H1 (cell line): ENCODE measurements around the gene MYO18A. TPM values are rescaled to one million over a fixed set of nuclear protein-coding genes. Genes with fewer than 3 reads are reported as not detected.

Source experiments
- CTCF ChIA-PET: fragments of 300-600 bp; sonication (Branson Sonifier 250); formaldehyde crosslinking; loops from one replicate; lab custom pipeline; 2021; ENCODE audit not compliant: partially characterized antibody; lab: Charles Lee
- POLR2A ChIA-PET: fragments of 300-600 bp; sonication (Branson Sonifier 250); formaldehyde crosslinking; loops from one replicate; lab custom pipeline; 2021; ENCODE audit warnings: inconsistent platforms; ENCODE audit not compliant: partially characterized antibody; lab: Charles Lee
- DNase-seq, 2 experiments: peaks; one replicate each; pipeline versions ENCODE4 v3.0.0 to v3.0.0-alpha.2; 2010 to 2022; ENCODE audit warnings: low spot score in 2 of 2, low read depth in 1 of 2, mixed read lengths in 1 of 2
- FAIRE-seq: peaks from 2 replicates; lab custom pipeline; 2011; peaks lifted over from hg19 to GRCh38; lab: Jason Lieb, UNC
- H2AFZ ChIP-seq: 2 replicates; pipeline ENCODE4 v1.8.1; 2012; ENCODE audit warnings: low read length, inconsistent platforms
- H2AK5ac ChIP-seq: 2 replicates; pipeline ENCODE4 v1.6.1; 2013; ENCODE audit warnings: low read depth, low read length
- H2BK120ac ChIP-seq: replicated peaks from 2 replicates; pipeline ENCODE3; 2013; ENCODE audit warnings: low read depth, low read length, inconsistent platforms
- H2BK12ac ChIP-seq: 2 replicates; pipeline ENCODE4 v1.6.1; 2013; ENCODE audit warnings: low read depth, low read length
- H2BK15ac ChIP-seq: 2 replicates; pipeline ENCODE4 v1.6.1; 2013; ENCODE audit warnings: low read length
- H2BK20ac ChIP-seq: 2 replicates; pipeline ENCODE4 v1.6.1; 2013; ENCODE audit warnings: low read length
- H2BK5ac ChIP-seq: 2 replicates; pipeline ENCODE4 v1.6.1; 2013; ENCODE audit warnings: low read depth, low read length
- H3K14ac ChIP-seq: 2 replicates; pipeline ENCODE4 v1.6.1; 2013; ENCODE audit warnings: inconsistent platforms; ENCODE audit not compliant: insufficient read length
- H3K18ac ChIP-seq: 2 replicates; pipeline ENCODE4 v1.6.1; 2013; ENCODE audit warnings: low read length; ENCODE audit errors: extremely low read depth
- H3K23ac ChIP-seq: 2 replicates; pipeline ENCODE4 v1.6.1; 2013; ENCODE audit warnings: inconsistent platforms; ENCODE audit not compliant: insufficient read length
- H3K23me2 ChIP-seq: 2 replicates; pipeline ENCODE4 v1.6.1; 2013; ENCODE audit warnings: low read depth, low read length
- H3K27ac ChIP-seq: 2 replicates; pipeline ENCODE4 v1.6.1; 2011; ENCODE audit warnings: low read depth, low read length, inconsistent platforms
- H3K27me3 ChIP-seq, 4 experiments: replicated peaks in 1 of 4; 1 replicate in 1 of 4; 2 replicates in 3 of 4; pipeline versions ENCODE4 v1.6.1 to v1.8.1; 2011 to 2013; ENCODE audit warnings: low read length in 3 of 4, mild to moderate bottlenecking in 3 of 4, inconsistent platforms in 2 of 4, mixed read lengths in 2 of 4, moderate library complexity in 1 of 4; ENCODE audit not compliant: control insufficient read depth in 3 of 4, insufficient read depth in 3 of 4; ENCODE audit errors: extremely low read depth in 1 of 4
- H3K36me3 ChIP-seq, 4 experiments: 2 replicates each; pipeline versions ENCODE4 v1.6.1 to v1.8.1; 2011 to 2013; ENCODE audit warnings: mild to moderate bottlenecking in 4 of 4, low read length in 3 of 4, moderate library complexity in 2 of 4, control low read depth in 1 of 4, inconsistent platforms in 1 of 4; ENCODE audit not compliant: insufficient read depth in 4 of 4, control insufficient read depth in 2 of 4
- H3K4ac ChIP-seq: replicated peaks from 2 replicates; pipeline ENCODE3; 2013; ENCODE audit warnings: low read length, low read depth, mixed read lengths, inconsistent platforms; ENCODE audit not compliant: insufficient read length
- H3K4me1 ChIP-seq, 4 experiments: replicated peaks in 1 of 4; 1 replicate in 1 of 4; 2 replicates in 3 of 4; pipeline versions ENCODE4 v1.6.1 to v1.8.1; 2011 to 2013; ENCODE audit warnings: low read length in 3 of 4, inconsistent platforms in 2 of 4, mixed read lengths in 1 of 4; ENCODE audit not compliant: insufficient read depth in 4 of 4, control insufficient read depth in 3 of 4
- H3K4me2 ChIP-seq, 2 experiments: 2 replicates each; pipeline versions ENCODE4 v1.6.1 to v1.8.1; 2011 to 2013; ENCODE audit warnings: low read depth in 2 of 2, low read length in 2 of 2, control low read depth in 1 of 2, inconsistent platforms in 1 of 2, mild to moderate bottlenecking in 1 of 2; ENCODE audit not compliant: insufficient read depth in 1 of 2
- H3K4me3 ChIP-seq, 4 experiments: fragments of 200-600, 300-600 bp in 1 of 4; sonication (generic), shearing (Covaris generic), sonication (Bioruptor Twin) in 1 of 4; 2 replicates each; pipeline versions ENCODE4 v1.5.1 to v1.8.1; 2011 to 2016; ENCODE audit warnings: low read length in 4 of 4, low read depth in 3 of 4, control low read depth in 2 of 4, inconsistent platforms in 2 of 4, mild to moderate bottlenecking in 2 of 4, mixed read lengths in 1 of 4, moderate library complexity in 1 of 4; ENCODE audit not compliant: insufficient read depth in 2 of 4; ENCODE audit errors: extremely low read depth in 1 of 4
- H3K56ac ChIP-seq: replicated peaks from 2 replicates; pipeline ENCODE3; 2013; ENCODE audit warnings: low read depth, mild to moderate bottlenecking, mixed read lengths, low read length, inconsistent platforms; ENCODE audit not compliant: insufficient read length
- H3K79me1 ChIP-seq: 2 replicates; pipeline ENCODE4 v1.6.1; 2013; ENCODE audit warnings: low read depth, low read length, control low read depth
- H3K79me2 ChIP-seq, 2 experiments: 2 replicates each; pipeline versions ENCODE4 v1.6.1 to v1.8.1; 2012 to 2013; ENCODE audit warnings: low read length in 2 of 2, mild to moderate bottlenecking in 2 of 2, inconsistent platforms in 1 of 2; ENCODE audit not compliant: insufficient read depth in 2 of 2, control insufficient read depth in 1 of 2
- H3K9ac ChIP-seq, 4 experiments: replicated peaks in 1 of 4; 1 replicate in 1 of 4; 2 replicates in 3 of 4; pipeline versions ENCODE4 v1.6.1 to v1.8.1; 2011 to 2013; ENCODE audit warnings: low read depth in 3 of 4, low read length in 3 of 4, control low read depth in 2 of 4, mild to moderate bottlenecking in 2 of 4, moderate library complexity in 2 of 4, inconsistent platforms in 1 of 4; ENCODE audit errors: extremely low read depth in 1 of 4
- H3K9me3 ChIP-seq, 2 experiments: 2 replicates each; pipeline versions ENCODE4 v1.6.1 to v1.8.1; 2012 to 2013; ENCODE audit warnings: mild to moderate bottlenecking in 2 of 2, moderate library complexity in 2 of 2, control low read depth in 1 of 2, inconsistent platforms in 1 of 2, low read depth in 1 of 2, low read length in 1 of 2, mixed read lengths in 1 of 2; ENCODE audit not compliant: insufficient read depth in 2 of 2
- H4K20me1 ChIP-seq, 2 experiments: replicated peaks in 1 of 2; 2 replicates each; pipeline versions ENCODE3 to v1.8.1; 2011 to 2013; ENCODE audit warnings: inconsistent platforms in 2 of 2, low read length in 2 of 2, mild to moderate bottlenecking in 1 of 2; ENCODE audit not compliant: insufficient read depth in 2 of 2, control insufficient read depth in 1 of 2
- H4K5ac ChIP-seq: 2 replicates; pipeline ENCODE4 v1.6.1; 2013; ENCODE audit warnings: low read length, low read depth, mixed read lengths, inconsistent platforms; ENCODE audit not compliant: insufficient read length
- H4K8ac ChIP-seq: 2 replicates; pipeline ENCODE4 v1.8.0; 2013; ENCODE audit warnings: mild to moderate bottlenecking, moderate library complexity, low read length, inconsistent platforms; ENCODE audit not compliant: insufficient read depth; ENCODE audit errors: extremely low read depth
- H4K91ac ChIP-seq: replicated peaks from 2 replicates; pipeline ENCODE3; 2013; ENCODE audit warnings: low read length, mixed read lengths, inconsistent platforms; ENCODE audit not compliant: insufficient read length
- EZH2 ChIP-seq: fragments of 200-600 bp; sonication (generic); IDR thresholded peaks from 2 replicates; pipeline ENCODE4 v1.7.1; 2012; ENCODE audit warnings: low read depth, mild to moderate bottlenecking, moderate library complexity, low read length, inconsistent platforms; ENCODE audit not compliant: severe bottlenecking
- JUN ChIP-seq: IDR thresholded peaks from 2 replicates; pipeline ENCODE4 v1.6.1; 2011; ENCODE audit warnings: low read depth, mild to moderate bottlenecking, improper control_type of control experiment, low read length
- RAD21 ChIP-seq, 2 experiments: IDR thresholded peaks in 1 of 2; conservative IDR thresholded peaks in 1 of 2; 2 replicates each; pipeline ENCODE4 v1.6.1; 2011; ENCODE audit warnings: low read depth in 2 of 2, low read length in 2 of 2, improper control_type of control experiment in 1 of 2, inconsistent platforms in 1 of 2, mild to moderate bottlenecking in 1 of 2, moderate library complexity in 1 of 2
- SIX5 ChIP-seq: IDR thresholded peaks from 2 replicates; pipeline ENCODE4 v1.6.1; 2011; ENCODE audit warnings: mild to moderate bottlenecking, low read depth, low read length
- SP1 ChIP-seq: IDR thresholded peaks from 2 replicates; pipeline ENCODE4 v1.6.1; 2011; ENCODE audit warnings: low read depth, low read length
- SP2 ChIP-seq: IDR thresholded peaks from 2 replicates; pipeline ENCODE4 v1.6.1; 2012; ENCODE audit warnings: mild to moderate bottlenecking, low read length, inconsistent platforms
- SRF ChIP-seq: IDR thresholded peaks from 2 replicates; pipeline ENCODE4 v1.6.1; 2011; ENCODE audit warnings: mild to moderate bottlenecking, low read depth, low read length, moderate library complexity
- WGBS, 2 experiments: shearing (Covaris generic) in 1 of 2; methylation state at CpG; one replicate each; pipeline versions ENCODE4 v1.1.6 to v1.1.7; 2013 to 2015; ENCODE audit warnings: low lambda C conversion rate in 2 of 2, mixed read lengths in 2 of 2, inconsistent platforms in 1 of 2, low coverage in 1 of 2, missing lambda C conversion rate in 1 of 2; ENCODE audit not compliant: insufficient replicate concordance in 2 of 2, insufficient coverage in 1 of 2, insufficient read length in 1 of 2; ENCODE audit errors: extremely low coverage in 1 of 2, missing lambda C conversion rate in 1 of 2; 5-methylcytosine and 5-hydroxymethylcytosine counted together
- polyA plus RNA-seq, 7 experiments: library from polyadenylated mRNA; depleted of rRNA in 3 of 7; stranded (reverse) in 5 of 7; unstranded in 2 of 7; fragments of >200 nt in 5 of 7; fragments of 200-250 nt in 2 of 7; gene quantifications; 1 replicate in 5 of 7; 2 replicates in 1 of 7; 4 replicates in 1 of 7; pipeline versions ENCODE4 v1.2.1 to v1.2.3, GENCODE V29; 2011 to 2013; ENCODE audit warnings: missing spikeins in 2 of 7, mixed read lengths in 2 of 7
- total RNA-seq: library from RNA; stranded (reverse); fragmentation: NEBNext Ultra II Directional; extraction: Animal tissue kit (Norgen Biotek cat#: 25700); gene quantifications from 2 replicates; pipeline ENCODE4 v1.2.1, GENCODE V29; 2021
- TF ChIP-seq, protein P1 (sequence below), 3 experiments: IDR thresholded peaks; 1 replicate in 2 of 3; 2 replicates in 1 of 3; pipeline versions ENCODE4 v1.5.1 to v1.6.1; 2011; ENCODE audit warnings: low read length in 3 of 3, mild to moderate bottlenecking in 3 of 3, inconsistent platforms in 2 of 3, low read depth in 1 of 3, moderate library complexity in 1 of 3; ENCODE audit not compliant: insufficient read depth in 1 of 3; ENCODE audit errors: control extremely low read depth in 1 of 3
- TF ChIP-seq, protein P2 (sequence below): IDR thresholded peaks from 2 replicates; pipeline ENCODE4 v1.6.1; 2011; ENCODE audit warnings: low read length, improper control_type of control experiment

The MYO18A gene
- total and polyA plus RNA-seq, 2 of the 8 experiments (the other 6 are each of a cell fraction or from before 2014, with no cell fraction given) = 7.6 to 43.8 TPM

DNA sequence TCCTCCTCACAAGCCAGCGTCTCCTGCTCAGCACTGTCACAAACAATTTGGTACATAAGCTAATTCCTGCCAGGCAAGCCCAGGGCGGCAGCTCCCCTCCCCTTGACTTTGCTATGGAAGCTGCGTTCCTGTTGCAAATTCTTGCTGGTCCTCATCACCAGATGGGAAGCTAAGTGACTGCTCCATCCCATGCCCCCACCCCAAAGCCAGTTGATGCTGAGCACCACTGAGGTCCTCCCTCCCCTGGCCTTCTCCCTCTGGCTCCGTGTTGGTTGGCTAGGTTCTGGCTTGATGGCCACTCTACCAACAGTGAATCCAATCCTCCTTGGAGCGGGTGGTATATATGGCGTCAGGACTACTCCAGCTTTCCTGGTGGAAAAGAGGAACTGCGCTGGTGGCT lies 102.9 kb downstream of the MYO18A start:
- 91% methylated on average over 7 of the region's 7 CpGs; no CpG with 5 or more reads in 1 of the 2 experiments for WGBS, 2 experiments
- no peak for TF ChIP-seq RAD21 (IDR thresholded peaks at IDR 0.05 in 1 of 2, conservative IDR thresholded peaks at IDR 0.05 in 1 of 2; ENCODE audit: low read depth in 2 of 2, low read length in 2 of 2)
- no peak for TF ChIP-seq SP2
- TF ChIP-seq EZH2 = no peak
- no peak for TF ChIP-seq SRF
- TF ChIP-seq SP1 = no peak
- TF ChIP-seq, protein P1, sequence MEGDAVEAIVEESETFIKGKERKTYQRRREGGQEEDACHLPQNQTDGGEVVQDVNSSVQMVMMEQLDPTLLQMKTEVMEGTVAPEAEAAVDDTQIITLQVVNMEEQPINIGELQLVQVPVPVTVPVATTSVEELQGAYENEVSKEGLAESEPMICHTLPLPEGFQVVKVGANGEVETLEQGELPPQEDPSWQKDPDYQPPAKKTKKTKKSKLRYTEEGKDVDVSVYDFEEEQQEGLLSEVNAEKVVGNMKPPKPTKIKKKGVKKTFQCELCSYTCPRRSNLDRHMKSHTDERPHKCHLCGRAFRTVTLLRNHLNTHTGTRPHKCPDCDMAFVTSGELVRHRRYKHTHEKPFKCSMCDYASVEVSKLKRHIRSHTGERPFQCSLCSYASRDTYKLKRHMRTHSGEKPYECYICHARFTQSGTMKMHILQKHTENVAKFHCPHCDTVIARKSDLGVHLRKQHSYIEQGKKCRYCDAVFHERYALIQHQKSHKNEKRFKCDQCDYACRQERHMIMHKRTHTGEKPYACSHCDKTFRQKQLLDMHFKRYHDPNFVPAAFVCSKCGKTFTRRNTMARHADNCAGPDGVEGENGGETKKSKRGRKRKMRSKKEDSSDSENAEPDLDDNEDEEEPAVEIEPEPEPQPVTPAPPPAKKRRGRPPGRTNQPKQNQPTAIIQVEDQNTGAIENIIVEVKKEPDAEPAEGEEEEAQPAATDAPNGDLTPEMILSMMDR (IDR thresholded peaks at IDR 0.05; ENCODE audit: control extremely low read depth in 1 of 3, insufficient read depth in 1 of 3, low read depth in 1 of 3, low read length in 3 of 3) = no peak
- no peak for TF ChIP-seq SIX5
- TF ChIP-seq, protein P2, sequence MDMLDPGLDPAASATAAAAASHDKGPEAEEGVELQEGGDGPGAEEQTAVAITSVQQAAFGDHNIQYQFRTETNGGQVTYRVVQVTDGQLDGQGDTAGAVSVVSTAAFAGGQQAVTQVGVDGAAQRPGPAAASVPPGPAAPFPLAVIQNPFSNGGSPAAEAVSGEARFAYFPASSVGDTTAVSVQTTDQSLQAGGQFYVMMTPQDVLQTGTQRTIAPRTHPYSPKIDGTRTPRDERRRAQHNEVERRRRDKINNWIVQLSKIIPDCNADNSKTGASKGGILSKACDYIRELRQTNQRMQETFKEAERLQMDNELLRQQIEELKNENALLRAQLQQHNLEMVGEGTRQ = no peak
- no peak for TF ChIP-seq JUN

More for the DNA sequence above, 102.9 kb downstream of the MYO18A start:
- peaks cover 0 to 13% (median 5%) of the 10 kb centered on the region in 4 experiments; a peak in 4 of 8 replicates for H3K36me3 ChIP-seq
- peak overlapping the region; percentile 69; the same call in 1 of the 2 replicates for H2BK5ac ChIP-seq
- H4K8ac ChIP-seq = peak overlapping the region; percentile 38
- H2BK12ac ChIP-seq = 0 out of 2 replicates have a peak overlapping the region, but pooled peaks have one; percentile 78
- no peak overlapping the region for H3K56ac ChIP-seq
- H3K79me1 ChIP-seq = no peaks in the 10 kb centered on the region
- peak overlapping the region; percentile 28 for H3K18ac ChIP-seq
- no peak overlapping the region for H3K9ac ChIP-seq
- peak overlapping the region; percentile 23 for H4K5ac ChIP-seq
- H3K14ac ChIP-seq = no peak overlapping the region
- no peak for DNase-seq
- no peaks in the 10 kb centered on the region for H4K20me1 ChIP-seq
- H2BK15ac ChIP-seq = 0 out of 2 replicates have a peak overlapping the region, but pooled peaks have one; percentile 20
- peak overlapping the region; percentile 25 for H4K91ac ChIP-seq
- H3K27ac ChIP-seq = peak overlapping the region; percentile 41; the same call in 1 of the 2 replicates
- H3K79me2 ChIP-seq = no peaks in the 10 kb centered on the region
- H3K4ac ChIP-seq = peak overlapping the region; percentile 72
- H3K23ac ChIP-seq = no peak overlapping the region
- no peak for FAIRE-seq
- H3K27me3 ChIP-seq = no peaks in the 10 kb centered on the region
- peaks cover 8 to 24% (median 18%) of the 10 kb centered on the region in 4 experiments for H3K4me1 ChIP-seq
- H3K4me2 ChIP-seq = no peak overlapping the region
- H2BK20ac ChIP-seq = peak overlapping the region; percentile 89; the same call in 1 of the 2 replicates
- CTCF ChIA-PET = interaction anchor here (0.9 to 4.7 kb wide), 6 partner anchors 18 to 113 kb away, joined by 3 to 30 read pairs (median 4); no protein-coding TSS in a partner anchor
- no peak overlapping the region for H2AFZ ChIP-seq
- H3K9me3 ChIP-seq = no peaks in the 10 kb centered on the region
- H3K23me2 ChIP-seq = no peaks in the 10 kb centered on the region
- no peak overlapping the region for H3K4me3 ChIP-seq
- peak overlapping the region; percentile 3 for H2BK120ac ChIP-seq
- POLR2A ChIA-PET = interaction anchor here (0.6 to 2.6 kb wide), 11 partner anchors 9 to 216 kb away, joined by 3 to 7 read pairs (median 5); partner anchors contain the start of genes NUFIP2 and PIPOX
- peak overlapping the region; percentile 66; the same call in 1 of the 2 replicates for H2AK5ac ChIP-seq
